Measurements from ENCODE around the gene PHLDA1. TPM values are rescaled to one million over a fixed set of nuclear protein-coding genes. Genes with fewer than 3 reads are reported as not detected.

The PHLDA1 gene
- total and polyA plus RNA-seq, 9 of the 15 experiments (the other 6 are each of a cell fraction or from before 2014, with no cell fraction given): 0.15 to 2.9 (median 0.54) TPM

DNA sequence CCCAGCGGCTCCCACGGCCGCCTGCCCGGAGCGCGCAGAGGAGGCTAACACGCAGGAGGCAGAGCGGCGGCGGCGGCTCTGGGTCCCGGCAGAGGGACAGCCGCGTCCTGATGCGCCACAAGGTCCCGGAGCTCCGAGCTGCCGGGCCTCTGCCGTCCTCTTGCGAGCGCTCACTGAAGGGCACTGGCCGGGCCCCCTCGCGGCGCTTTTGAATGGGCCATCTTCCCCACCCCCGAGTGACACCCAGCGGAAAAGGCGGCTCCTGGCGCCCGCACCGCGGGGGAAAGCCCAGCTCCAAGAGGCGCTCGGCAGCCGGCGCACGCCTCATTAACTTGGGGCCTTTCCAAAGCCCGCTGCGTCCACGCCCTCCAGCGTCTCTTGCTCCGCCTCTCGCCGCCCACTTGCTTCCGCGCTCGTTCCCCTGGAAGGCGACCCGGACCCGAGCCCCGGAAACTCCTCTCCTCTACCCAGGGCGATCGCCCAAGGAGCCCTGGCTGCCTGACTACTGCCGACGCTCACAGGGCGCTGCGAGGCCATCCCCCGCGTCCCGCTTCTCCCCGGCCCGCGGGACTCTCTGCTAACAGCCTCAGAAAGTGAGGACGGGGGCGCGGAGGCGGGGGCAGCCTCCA, at the start of gene PHLDA1 (continued):
- TF ChIP-seq RCOR1 (IDR thresholded peaks at IDR 0.05; ENCODE audit: borderline replicate concordance in 1 of 2, low read depth in 2 of 2, low read length in 2 of 2) (no peak; a peak in 1 of 4 replicates), U2AF1 (optimal IDR thresholded peaks at IDR 0.05; ENCODE audit: low read depth, low read length) (peak; percentile 76), SMARCE1 (IDR thresholded peaks at IDR 0.05) (no peak), TCF7 (IDR thresholded peaks at IDR 0.05; ENCODE audit: borderline replicate concordance) (no peak), ZNF384 (IDR thresholded peaks at IDR 0.05; ENCODE audit: low read depth, low read length) (peak; percentile 30; the same call in 1 of the 2 replicates), KAT2B (IDR thresholded peaks at IDR 0.05; ENCODE audit: low read depth, low read length) (no peak), RBBP5 (IDR thresholded peaks at IDR 0.05; ENCODE audit: borderline replicate concordance, insufficient read depth, low read length, poor library complexity, severe bottlenecking) (peak; percentile 73)
- TF ChIP-seq, protein P1, sequence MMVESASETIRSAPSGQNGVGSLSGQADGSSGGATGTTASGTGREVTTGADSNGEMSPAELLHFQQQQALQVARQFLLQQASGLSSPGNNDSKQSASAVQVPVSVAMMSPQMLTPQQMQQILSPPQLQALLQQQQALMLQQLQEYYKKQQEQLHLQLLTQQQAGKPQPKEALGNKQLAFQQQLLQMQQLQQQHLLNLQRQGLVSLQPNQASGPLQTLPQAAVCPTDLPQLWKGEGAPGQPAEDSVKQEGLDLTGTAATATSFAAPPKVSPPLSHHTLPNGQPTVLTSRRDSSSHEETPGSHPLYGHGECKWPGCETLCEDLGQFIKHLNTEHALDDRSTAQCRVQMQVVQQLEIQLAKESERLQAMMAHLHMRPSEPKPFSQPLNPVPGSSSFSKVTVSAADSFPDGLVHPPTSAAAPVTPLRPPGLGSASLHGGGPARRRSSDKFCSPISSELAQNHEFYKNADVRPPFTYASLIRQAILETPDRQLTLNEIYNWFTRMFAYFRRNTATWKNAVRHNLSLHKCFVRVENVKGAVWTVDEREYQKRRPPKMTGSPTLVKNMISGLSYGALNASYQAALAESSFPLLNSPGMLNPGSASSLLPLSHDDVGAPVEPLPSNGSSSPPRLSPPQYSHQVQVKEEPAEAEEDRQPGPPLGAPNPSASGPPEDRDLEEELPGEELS (CRISPR knock-in tag; IDR thresholded peaks at IDR 0.05; ENCODE audit: borderline replicate concordance): peak; percentile 94
- TF ChIP-seq, protein P2, sequence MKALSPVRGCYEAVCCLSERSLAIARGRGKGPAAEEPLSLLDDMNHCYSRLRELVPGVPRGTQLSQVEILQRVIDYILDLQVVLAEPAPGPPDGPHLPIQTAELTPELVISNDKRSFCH (CRISPR knock-in tag; IDR thresholded peaks at IDR 0.05): no peak
- TF ChIP-seq, protein P2 (tag; IDR thresholded peaks at IDR 0.05): 0 out of 2 replicates have a peak, but pooled peaks have one; percentile 2
- TF ChIP-seq, protein P3, sequence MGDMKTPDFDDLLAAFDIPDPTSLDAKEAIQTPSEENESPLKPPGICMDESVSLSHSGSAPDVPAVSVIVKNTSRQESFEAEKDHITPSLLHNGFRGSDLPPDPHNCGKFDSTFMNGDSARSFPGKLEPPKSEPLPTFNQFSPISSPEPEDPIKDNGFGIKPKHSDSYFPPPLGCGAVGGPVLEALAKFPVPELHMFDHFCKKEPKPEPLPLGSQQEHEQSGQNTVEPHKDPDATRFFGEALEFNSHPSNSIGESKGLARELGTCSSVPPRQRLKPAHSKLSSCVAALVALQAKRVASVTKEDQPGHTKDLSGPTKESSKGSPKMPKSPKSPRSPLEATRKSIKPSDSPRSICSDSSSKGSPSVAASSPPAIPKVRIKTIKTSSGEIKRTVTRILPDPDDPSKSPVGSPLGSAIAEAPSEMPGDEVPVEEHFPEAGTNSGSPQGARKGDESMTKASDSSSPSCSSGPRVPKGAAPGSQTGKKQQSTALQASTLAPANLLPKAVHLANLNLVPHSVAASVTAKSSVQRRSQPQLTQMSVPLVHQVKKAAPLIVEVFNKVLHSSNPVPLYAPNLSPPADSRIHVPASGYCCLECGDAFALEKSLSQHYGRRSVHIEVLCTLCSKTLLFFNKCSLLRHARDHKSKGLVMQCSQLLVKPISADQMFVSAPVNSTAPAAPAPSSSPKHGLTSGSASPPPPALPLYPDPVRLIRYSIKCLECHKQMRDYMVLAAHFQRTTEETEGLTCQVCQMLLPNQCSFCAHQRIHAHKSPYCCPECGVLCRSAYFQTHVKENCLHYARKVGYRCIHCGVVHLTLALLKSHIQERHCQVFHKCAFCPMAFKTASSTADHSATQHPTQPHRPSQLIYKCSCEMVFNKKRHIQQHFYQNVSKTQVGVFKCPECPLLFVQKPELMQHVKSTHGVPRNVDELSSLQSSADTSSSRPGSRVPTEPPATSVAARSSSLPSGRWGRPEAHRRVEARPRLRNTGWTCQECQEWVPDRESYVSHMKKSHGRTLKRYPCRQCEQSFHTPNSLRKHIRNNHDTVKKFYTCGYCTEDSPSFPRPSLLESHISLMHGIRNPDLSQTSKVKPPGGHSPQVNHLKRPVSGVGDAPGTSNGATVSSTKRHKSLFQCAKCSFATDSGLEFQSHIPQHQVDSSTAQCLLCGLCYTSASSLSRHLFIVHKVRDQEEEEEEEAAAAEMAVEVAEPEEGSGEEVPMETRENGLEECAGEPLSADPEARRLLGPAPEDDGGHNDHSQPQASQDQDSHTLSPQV (IDR thresholded peaks at IDR 0.05): 0 out of 2 replicates have a peak, but pooled peaks have one; percentile 29
- TF ChIP-seq, protein P4, sequence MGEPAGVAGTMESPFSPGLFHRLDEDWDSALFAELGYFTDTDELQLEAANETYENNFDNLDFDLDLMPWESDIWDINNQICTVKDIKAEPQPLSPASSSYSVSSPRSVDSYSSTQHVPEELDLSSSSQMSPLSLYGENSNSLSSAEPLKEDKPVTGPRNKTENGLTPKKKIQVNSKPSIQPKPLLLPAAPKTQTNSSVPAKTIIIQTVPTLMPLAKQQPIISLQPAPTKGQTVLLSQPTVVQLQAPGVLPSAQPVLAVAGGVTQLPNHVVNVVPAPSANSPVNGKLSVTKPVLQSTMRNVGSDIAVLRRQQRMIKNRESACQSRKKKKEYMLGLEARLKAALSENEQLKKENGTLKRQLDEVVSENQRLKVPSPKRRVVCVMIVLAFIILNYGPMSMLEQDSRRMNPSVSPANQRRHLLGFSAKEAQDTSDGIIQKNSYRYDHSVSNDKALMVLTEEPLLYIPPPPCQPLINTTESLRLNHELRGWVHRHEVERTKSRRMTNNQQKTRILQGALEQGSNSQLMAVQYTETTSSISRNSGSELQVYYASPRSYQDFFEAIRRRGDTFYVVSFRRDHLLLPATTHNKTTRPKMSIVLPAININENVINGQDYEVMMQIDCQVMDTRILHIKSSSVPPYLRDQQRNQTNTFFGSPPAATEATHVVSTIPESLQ (CRISPR knock-in tag; IDR thresholded peaks at IDR 0.05): no peak
- TF ChIP-seq, protein P5, sequence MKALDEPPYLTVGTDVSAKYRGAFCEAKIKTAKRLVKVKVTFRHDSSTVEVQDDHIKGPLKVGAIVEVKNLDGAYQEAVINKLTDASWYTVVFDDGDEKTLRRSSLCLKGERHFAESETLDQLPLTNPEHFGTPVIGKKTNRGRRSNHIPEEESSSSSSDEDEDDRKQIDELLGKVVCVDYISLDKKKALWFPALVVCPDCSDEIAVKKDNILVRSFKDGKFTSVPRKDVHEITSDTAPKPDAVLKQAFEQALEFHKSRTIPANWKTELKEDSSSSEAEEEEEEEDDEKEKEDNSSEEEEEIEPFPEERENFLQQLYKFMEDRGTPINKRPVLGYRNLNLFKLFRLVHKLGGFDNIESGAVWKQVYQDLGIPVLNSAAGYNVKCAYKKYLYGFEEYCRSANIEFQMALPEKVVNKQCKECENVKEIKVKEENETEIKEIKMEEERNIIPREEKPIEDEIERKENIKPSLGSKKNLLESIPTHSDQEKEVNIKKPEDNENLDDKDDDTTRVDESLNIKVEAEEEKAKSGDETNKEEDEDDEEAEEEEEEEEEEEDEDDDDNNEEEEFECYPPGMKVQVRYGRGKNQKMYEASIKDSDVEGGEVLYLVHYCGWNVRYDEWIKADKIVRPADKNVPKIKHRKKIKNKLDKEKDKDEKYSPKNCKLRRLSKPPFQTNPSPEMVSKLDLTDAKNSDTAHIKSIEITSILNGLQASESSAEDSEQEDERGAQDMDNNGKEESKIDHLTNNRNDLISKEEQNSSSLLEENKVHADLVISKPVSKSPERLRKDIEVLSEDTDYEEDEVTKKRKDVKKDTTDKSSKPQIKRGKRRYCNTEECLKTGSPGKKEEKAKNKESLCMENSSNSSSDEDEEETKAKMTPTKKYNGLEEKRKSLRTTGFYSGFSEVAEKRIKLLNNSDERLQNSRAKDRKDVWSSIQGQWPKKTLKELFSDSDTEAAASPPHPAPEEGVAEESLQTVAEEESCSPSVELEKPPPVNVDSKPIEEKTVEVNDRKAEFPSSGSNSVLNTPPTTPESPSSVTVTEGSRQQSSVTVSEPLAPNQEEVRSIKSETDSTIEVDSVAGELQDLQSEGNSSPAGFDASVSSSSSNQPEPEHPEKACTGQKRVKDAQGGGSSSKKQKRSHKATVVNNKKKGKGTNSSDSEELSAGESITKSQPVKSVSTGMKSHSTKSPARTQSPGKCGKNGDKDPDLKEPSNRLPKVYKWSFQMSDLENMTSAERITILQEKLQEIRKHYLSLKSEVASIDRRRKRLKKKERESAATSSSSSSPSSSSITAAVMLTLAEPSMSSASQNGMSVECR (CRISPR knock-in tag; IDR thresholded peaks at IDR 0.05): peak; percentile 44

Measured in K562 (cell line).